22Rv1 (cell line): ENCODE data around the gene TK2.

Source experiments
- ZFX ChIP-seq: fragments of 450-650 bp; IDR thresholded peaks from 2 replicates; pipeline ENCODE4 v1.6.1; 2017; ENCODE audit warnings: antibody characterized with exemption, borderline replicate concordance
- TF ChIP-seq, protein P1 (sequence below): fragments of 450-650 bp; IDR thresholded peaks from 2 replicates; pipeline ENCODE4 v1.5.1; 2017; ENCODE audit warnings: mild to moderate bottlenecking

- TF ChIP-seq, protein P1, sequence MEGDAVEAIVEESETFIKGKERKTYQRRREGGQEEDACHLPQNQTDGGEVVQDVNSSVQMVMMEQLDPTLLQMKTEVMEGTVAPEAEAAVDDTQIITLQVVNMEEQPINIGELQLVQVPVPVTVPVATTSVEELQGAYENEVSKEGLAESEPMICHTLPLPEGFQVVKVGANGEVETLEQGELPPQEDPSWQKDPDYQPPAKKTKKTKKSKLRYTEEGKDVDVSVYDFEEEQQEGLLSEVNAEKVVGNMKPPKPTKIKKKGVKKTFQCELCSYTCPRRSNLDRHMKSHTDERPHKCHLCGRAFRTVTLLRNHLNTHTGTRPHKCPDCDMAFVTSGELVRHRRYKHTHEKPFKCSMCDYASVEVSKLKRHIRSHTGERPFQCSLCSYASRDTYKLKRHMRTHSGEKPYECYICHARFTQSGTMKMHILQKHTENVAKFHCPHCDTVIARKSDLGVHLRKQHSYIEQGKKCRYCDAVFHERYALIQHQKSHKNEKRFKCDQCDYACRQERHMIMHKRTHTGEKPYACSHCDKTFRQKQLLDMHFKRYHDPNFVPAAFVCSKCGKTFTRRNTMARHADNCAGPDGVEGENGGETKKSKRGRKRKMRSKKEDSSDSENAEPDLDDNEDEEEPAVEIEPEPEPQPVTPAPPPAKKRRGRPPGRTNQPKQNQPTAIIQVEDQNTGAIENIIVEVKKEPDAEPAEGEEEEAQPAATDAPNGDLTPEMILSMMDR = no peak
- TF ChIP-seq ZFX = no peak
Observed at GRCh38 chr16:66458292-66458691, 91.6 kb downstream of the TK2 start.
